Upper lobe of left lung (tissue), 6 donors: Measurements from ENCODE around the gene SLC28A2. TPM values are rescaled to one million over a fixed set of nuclear protein-coding genes. Genes with fewer than 3 reads are reported as not detected.

Source experiments
- ATAC-seq, 2 donors: fragments of 200-7000 bp; cut with Tn5 transposase; one replicate each; pipeline ENCODE4 v1.9.1; 2022; ENCODE audit warnings: mild to moderate bottlenecking in 2 of 2, moderate library complexity in 2 of 2; ENCODE audit not compliant: low FRiP score in 2 of 2
- DNase-seq, 2 donors: peaks; one replicate each; pipeline ENCODE4 v3.0.0-alpha.2; 2019 to 2020
- H3K27ac ChIP-seq, 4 donors: fragments of 200-600 bp; sonication (generic); one replicate each; pipeline ENCODE4 v1.5.1; 2016 to 2019
- H3K27me3 ChIP-seq, 4 donors: fragments of 200-600 bp; sonication (generic); one replicate each; pipeline ENCODE4 v1.5.1; 2017 to 2019
- H3K36me3 ChIP-seq, 4 donors: fragments of 200-600 bp; sonication (generic); one replicate each; pipeline ENCODE4 v1.5.1; 2016 to 2019
- H3K4me1 ChIP-seq, 4 donors: fragments of 200-600 bp; sonication (generic); one replicate each; pipeline ENCODE4 v1.5.1; 2018 to 2019
- H3K4me3 ChIP-seq, 4 donors: fragments of 200-600 bp; sonication (generic); one replicate each; pipeline ENCODE4 v1.5.1; 2017 to 2019; ENCODE audit warnings: mild to moderate bottlenecking in 2 of 4, moderate library complexity in 1 of 4
- H3K9me3 ChIP-seq, 4 donors: fragments of 200-600 bp; sonication (generic); one replicate each; pipeline ENCODE4 v1.5.1; 2018 to 2019
- EP300 ChIP-seq, 4 donors: sonication (generic); formaldehyde crosslinking; IDR thresholded peaks; one replicate each; pipeline ENCODE4 v1.5.1; 2017; ENCODE audit warnings: antibody characterized with exemption in 4 of 4, control low read depth in 2 of 4
- POLR2A ChIP-seq, 4 donors: fragments of 450-650 bp; IDR thresholded peaks; one replicate each; pipeline ENCODE4 v1.5.1; 2016 to 2017; ENCODE audit warnings: antibody characterized with exemption in 4 of 4, mild to moderate bottlenecking in 2 of 4
- POLR2AphosphoS5 ChIP-seq, 2 donors: sonication (generic); formaldehyde crosslinking; IDR thresholded peaks; one replicate each; pipeline ENCODE4 v1.5.1; 2017; ENCODE audit warnings: antibody characterized with exemption in 2 of 2
- WGBS, 2 donors: methylation state at CpG; one replicate each; pipeline ENCODE4 v1.1.5; 2017 to 2018; 5-methylcytosine and 5-hydroxymethylcytosine counted together
- total RNA-seq, 6 donors: library from RNA; depleted of rRNA in 4 of 6; stranded (reverse); fragments of >200 nt in 4 of 6; gene quantifications; one replicate each; pipeline versions ENCODE4 v1.1.0 to v1.2.1, GENCODE V29; 2016 to 2021
- TF ChIP-seq, protein P1 (sequence below), 6 experiments: fragments of 450-650 bp in 4 of 6; fragments of 200-600 bp in 2 of 6; sonication (generic) in 2 of 6; IDR thresholded peaks; one replicate each; pipeline ENCODE4 v1.5.1; 2016 to 2019; ENCODE audit warnings: antibody characterized with exemption in 6 of 6
- donor health status: DM: no; HTN: no; CAD: no; lungs with moderate emphysema.
- donor health status: DM: no; HTN: yes; CAD: no; lungs with severe emphysema.

The SLC28A2 gene
- total RNA-seq, 6 donors from 2014 or later = 0.20 TPM; not detected in 5

DNA sequence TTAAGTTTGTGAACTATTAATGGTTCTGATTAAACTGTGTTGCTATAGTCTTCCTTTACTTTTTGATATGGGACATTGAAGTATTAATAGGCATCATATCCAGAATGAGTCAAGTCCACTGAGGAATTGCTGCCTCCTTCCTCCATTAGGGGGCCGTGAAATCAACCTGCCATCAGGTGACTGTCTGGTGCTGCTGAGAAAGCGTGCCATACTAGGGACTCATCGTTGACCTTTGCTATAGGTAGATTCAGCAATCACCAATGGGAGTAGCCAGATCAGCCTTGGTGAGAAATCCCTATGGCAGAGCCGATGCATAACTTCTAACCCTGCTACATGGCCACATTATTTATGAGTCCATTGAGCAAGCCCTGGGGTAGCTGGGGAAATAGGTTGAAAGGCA lies 30.1 kb upstream of the SLC28A2 start:
- Histone ChIP-seq H3K27me3 (no peaks in the 10 kb centered on the region), H3K27ac (no peak overlapping the region), H3K9me3 (no peaks in the 10 kb centered on the region), H3K4me3 (no peak overlapping the region), H3K36me3 (no peaks in the 10 kb centered on the region), H3K4me1 (no peaks in the 10 kb centered on the region)
- DNase-seq (no peak), ATAC-seq (no peak)
- 81 to 83% methylated on average over 3 to 4 of the region's 4 CpGs for WGBS, 2 donors
- TF ChIP-seq, protein P1, sequence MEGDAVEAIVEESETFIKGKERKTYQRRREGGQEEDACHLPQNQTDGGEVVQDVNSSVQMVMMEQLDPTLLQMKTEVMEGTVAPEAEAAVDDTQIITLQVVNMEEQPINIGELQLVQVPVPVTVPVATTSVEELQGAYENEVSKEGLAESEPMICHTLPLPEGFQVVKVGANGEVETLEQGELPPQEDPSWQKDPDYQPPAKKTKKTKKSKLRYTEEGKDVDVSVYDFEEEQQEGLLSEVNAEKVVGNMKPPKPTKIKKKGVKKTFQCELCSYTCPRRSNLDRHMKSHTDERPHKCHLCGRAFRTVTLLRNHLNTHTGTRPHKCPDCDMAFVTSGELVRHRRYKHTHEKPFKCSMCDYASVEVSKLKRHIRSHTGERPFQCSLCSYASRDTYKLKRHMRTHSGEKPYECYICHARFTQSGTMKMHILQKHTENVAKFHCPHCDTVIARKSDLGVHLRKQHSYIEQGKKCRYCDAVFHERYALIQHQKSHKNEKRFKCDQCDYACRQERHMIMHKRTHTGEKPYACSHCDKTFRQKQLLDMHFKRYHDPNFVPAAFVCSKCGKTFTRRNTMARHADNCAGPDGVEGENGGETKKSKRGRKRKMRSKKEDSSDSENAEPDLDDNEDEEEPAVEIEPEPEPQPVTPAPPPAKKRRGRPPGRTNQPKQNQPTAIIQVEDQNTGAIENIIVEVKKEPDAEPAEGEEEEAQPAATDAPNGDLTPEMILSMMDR (IDR thresholded peaks at IDR 0.05) = no peak
- no peak for TF ChIP-seq POLR2A (IDR thresholded peaks at IDR 0.05)
- TF ChIP-seq EP300 (IDR thresholded peaks at IDR 0.05) = no peak
- TF ChIP-seq POLR2AphosphoS5 (IDR thresholded peaks at IDR 0.05) = no peak

DNA sequence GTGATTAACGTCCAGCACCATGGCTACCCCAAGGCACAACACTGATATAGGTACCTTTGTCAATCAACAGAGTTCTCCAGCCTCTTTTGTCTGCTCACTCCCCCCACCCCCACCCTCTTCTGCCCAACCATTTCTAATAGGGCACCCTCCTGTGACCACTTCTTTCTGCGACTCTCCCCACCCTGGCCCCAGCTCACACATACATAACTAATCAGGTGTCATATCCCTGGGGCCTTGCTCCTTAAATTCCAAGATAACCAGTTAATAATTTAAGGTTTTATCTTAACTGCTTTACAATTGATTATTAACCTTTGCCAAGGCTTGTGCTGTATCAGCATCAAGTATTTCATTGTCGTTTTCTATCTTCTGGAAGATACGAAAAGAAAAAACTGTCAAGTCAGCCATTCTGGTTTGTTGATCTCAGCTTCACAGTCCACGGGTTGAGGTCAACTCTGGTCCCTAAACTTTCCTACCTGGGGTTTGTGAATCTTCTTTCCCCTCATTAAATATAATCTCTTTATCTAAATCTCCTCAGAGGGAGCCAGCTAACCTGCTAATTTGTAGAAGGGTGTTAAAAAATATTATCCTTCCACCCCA lies 27.3 kb upstream of the SLC28A2 start:
- no peaks in the 10 kb centered on the region for H3K9me3 ChIP-seq
- no peak for ATAC-seq
- H3K27ac ChIP-seq = no peak overlapping the region
- no peaks in the 10 kb centered on the region for H3K36me3 ChIP-seq
- no peak for DNase-seq
- no peak overlapping the region for H3K4me3 ChIP-seq
- no peaks in the 10 kb centered on the region for H3K27me3 ChIP-seq
- WGBS, 2 donors = 44 to 64% methylated on average over 5 of the region's 5 CpGs
- no peaks in the 10 kb centered on the region for H3K4me1 ChIP-seq
- TF ChIP-seq POLR2A (IDR thresholded peaks at IDR 0.05) (no peak), EP300 (IDR thresholded peaks at IDR 0.05) (no peak)

DNA sequence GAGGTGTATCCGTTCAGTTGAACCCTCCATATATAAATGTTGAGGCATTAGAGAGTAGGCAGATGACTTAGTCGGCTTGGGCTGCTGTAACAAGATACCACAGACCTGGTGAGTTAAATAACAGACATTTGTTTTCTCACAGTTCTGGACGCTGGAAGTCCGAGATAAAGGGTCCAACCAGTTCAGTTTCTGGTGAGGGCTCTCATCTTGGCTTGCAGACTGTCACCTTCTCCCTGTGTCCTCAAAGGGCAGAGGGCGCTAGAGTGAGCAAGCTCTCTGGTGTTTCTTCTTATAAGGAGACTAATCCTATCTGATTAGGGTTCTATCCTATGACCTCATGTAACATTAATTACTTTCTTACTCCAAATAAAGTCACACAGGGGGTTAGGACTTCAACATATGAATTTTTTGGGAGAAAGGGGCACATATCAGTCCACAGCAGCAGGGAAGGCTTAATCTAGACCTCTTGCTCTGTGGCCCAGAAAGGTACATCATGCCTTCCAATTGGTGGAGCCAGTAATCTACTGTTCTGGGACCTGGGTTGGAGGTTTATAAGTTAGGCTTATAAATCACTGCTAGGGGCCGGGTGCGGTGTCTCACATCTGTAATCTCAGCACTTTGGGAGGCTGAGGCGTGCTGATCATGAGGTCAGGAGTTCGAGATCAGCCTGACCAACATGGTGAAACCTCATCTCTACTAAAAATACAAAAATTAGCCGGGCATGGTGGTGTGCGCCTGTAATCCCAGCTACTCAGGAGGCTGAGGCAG lies 26.3 kb upstream of the SLC28A2 start:
- Histone ChIP-seq H3K36me3 (no peaks in the 10 kb centered on the region), H3K4me3 (no peak overlapping the region), H3K9me3 (no peaks in the 10 kb centered on the region), H3K4me1 (no peaks in the 10 kb centered on the region), H3K27me3 (no peaks in the 10 kb centered on the region), H3K27ac (no peak overlapping the region)
- WGBS, 2 donors = 73 to 80% methylated on average over 11 of the region's 11 CpGs
- DNase-seq = no peak
- TF ChIP-seq, protein P1 (IDR thresholded peaks at IDR 0.05) = no peak
- TF ChIP-seq POLR2AphosphoS5 (IDR thresholded peaks at IDR 0.05) (no peak), POLR2A (IDR thresholded peaks at IDR 0.05) (no peak), EP300 (IDR thresholded peaks at IDR 0.05) (no peak)
- no peak for ATAC-seq

DNA sequence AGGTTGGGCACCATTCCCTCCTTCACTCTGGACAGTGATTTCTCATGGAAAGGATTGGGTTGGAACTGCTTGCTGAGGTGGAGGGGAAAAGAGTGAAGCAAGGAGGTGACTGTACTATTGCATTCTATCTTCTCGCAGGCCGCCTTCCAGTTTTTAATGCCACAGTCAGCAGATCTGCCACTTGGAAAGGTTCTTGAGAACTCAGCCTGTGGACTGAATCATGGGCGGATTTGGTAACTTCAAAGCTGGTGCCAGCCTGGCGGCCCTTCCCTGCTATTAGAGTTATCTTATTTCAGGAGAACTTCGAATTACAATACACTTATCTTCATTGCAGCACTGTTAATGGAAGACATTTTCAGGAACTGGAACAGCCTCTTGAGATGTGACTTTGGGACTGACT lies 23.1 kb upstream of the SLC28A2 start:
- 68 to 80% methylated on average over 5 of the region's 5 CpGs for WGBS, 2 donors

More for the DNA sequence above, 23.1 kb upstream of the SLC28A2 start:
- ATAC-seq (no peak), DNase-seq (no peak)
- peaks cover 0 to 4% (median 2%) of the 10 kb centered on the region in 4 donors for H3K9me3 ChIP-seq
- H3K4me1 ChIP-seq = no peaks in the 10 kb centered on the region
- TF ChIP-seq, protein P1 (IDR thresholded peaks at IDR 0.05) = no peak
- TF ChIP-seq EP300 (IDR thresholded peaks at IDR 0.05) (no peak), POLR2AphosphoS5 (IDR thresholded peaks at IDR 0.05) (no peak), POLR2A (IDR thresholded peaks at IDR 0.05) (no peak)
- H3K27ac ChIP-seq = no peak overlapping the region
- no peak overlapping the region for H3K4me3 ChIP-seq
- no peaks in the 10 kb centered on the region for H3K36me3 ChIP-seq
- H3K27me3 ChIP-seq = no peaks in the 10 kb centered on the region
